Urinary bladder (tissue), 4 donors: ENCODE data around the gene PARP12. TPM values are rescaled to one million over a fixed set of nuclear protein-coding genes. Genes with fewer than 3 reads are reported as not detected.

Experiments used
- DNase-seq: peaks from one replicate; pipeline ENCODE4 v3.0.0-alpha.2; 2015; ENCODE audit errors: extremely low spot score
- H3K27ac ChIP-seq: one replicate; pipeline ENCODE4 v1.5.1; 2013; ENCODE audit warnings: low read depth, mild to moderate bottlenecking, moderate library complexity
- H3K36me3 ChIP-seq: one replicate; pipeline ENCODE4 v1.6.1; 2013; ENCODE audit warnings: mild to moderate bottlenecking, moderate library complexity; ENCODE audit not compliant: insufficient read depth
- H3K4me1 ChIP-seq: one replicate; pipeline ENCODE4 v1.6.1; 2013; ENCODE audit warnings: mild to moderate bottlenecking, moderate library complexity; ENCODE audit not compliant: insufficient read depth
- H3K4me3 ChIP-seq: one replicate; pipeline ENCODE4 v1.5.1; 2013; ENCODE audit warnings: low read depth, low read length
- WGBS: extraction: QIAGEN DNeasy Blood & Tissue Kit; methylation state at CpG from one replicate; pipeline ENCODE4 v1.1.7; 2013; 5-methylcytosine and 5-hydroxymethylcytosine counted together
- polyA plus RNA-seq: library from polyadenylated mRNA; stranded (reverse); fragments of 200-250 nt; gene quantifications from one replicate; pipeline ENCODE4 v1.2.3, GENCODE V29; 2013
- total RNA-seq: library from RNA; depleted of rRNA; stranded (reverse); fragments of >200 nt; gene quantifications from one replicate; pipeline ENCODE4 v1.2.3, GENCODE V29; 2014
- donor health status: healthy with polysubstance abuse.
- donor health status: healthy.

Gene PARP12
- total and polyA plus RNA-seq, 2 donors: 13.4 to 33.0 TPM

DNA sequence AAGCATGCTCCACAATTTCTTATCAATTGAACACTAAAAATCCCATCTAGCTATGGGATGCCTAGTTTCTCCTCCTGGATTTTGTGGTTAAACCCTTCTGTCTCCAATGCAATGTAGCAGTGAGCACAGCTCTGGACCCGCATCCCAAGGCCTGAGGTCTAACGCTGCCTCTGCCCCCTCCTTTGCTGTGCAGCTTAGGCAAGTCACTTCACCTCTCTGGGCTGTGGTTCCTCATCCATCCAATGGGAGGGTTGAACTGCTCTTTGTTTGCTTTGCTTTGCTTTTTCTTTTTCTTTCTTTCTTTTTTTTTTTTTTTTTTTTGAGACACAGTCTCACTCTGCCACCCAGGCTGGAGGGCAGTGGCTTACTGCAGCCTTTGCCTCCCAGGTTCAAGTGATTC lies 69.2 kb downstream of the PARP12 start:
- DNase-seq: no peak
- Histone ChIP-seq H3K36me3 (no peaks in the 10 kb centered on the region), H3K27ac (no peak overlapping the region), H3K4me3 (no peak overlapping the region), H3K4me1 (no peaks in the 10 kb centered on the region)
- WGBS: 99% methylated on average over 2 of the region's 2 CpGs

DNA sequence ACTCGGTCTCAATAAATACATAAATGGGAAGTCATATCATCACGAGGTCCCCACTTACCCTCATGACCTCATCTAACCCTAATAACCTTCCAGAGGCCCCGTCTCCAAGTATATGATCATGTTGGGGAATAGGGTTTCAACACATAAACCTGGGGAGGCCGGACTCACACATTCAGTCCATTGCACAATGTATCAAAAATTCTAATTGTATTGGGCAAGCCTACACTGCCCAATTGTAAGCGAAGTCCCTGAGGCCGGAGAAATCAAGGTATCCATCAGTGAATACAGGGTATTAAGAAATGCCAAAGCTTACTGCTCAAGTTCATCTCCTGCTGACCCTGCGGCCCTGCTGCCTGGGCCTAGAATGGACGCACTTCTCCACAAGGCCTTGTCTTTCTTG lies 69.6 kb downstream of the PARP12 start:
- H3K27ac ChIP-seq: no peak overlapping the region
- H3K4me1 ChIP-seq: no peaks in the 10 kb centered on the region
- H3K4me3 ChIP-seq: no peak overlapping the region
- no peak for DNase-seq
- 97% methylated on average over 8 of the region's 8 CpGs for WGBS
- no peaks in the 10 kb centered on the region for H3K36me3 ChIP-seq

DNA sequence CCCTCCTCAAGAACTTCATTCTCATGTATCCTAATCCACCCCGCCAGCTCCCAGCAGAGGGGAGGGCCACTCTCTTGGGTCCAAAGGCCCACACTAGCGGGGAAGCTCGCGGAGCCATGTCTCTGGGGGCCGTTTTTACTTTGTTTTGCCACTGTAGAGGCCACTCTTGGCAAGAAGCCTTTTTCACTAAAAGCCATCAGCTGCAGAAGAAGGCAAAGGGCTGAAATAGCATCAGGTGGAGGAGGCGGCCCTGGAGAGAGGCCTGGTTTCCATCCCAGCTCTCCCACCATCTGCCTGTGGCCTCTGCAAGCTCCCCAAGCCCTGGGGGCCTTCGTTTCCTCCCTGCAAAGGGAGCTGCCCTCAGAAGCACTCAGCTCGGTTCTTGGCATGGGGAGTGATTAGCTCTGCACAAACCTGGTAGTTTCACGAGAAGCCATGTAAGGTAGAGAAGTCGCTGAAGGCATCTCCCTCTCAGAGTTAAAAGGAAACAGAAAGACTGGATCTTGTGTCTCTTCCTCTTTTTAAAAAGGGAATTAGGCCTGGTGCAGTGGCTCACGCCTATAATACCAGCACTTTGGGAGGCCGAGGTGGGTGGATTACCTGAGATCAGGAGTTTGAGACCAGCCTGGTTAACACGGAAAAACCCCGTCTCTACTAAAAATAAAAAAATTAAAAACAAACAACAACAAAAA lies 70.3 kb downstream of the PARP12 start:
- no peak for DNase-seq
- Histone ChIP-seq H3K27ac (no peak overlapping the region), H3K4me1 (no peaks in the 10 kb centered on the region), H3K36me3 (no peaks in the 10 kb centered on the region), H3K4me3 (no peak overlapping the region)
- WGBS: 77% methylated on average over 14 of the region's 14 CpGs

DNA sequence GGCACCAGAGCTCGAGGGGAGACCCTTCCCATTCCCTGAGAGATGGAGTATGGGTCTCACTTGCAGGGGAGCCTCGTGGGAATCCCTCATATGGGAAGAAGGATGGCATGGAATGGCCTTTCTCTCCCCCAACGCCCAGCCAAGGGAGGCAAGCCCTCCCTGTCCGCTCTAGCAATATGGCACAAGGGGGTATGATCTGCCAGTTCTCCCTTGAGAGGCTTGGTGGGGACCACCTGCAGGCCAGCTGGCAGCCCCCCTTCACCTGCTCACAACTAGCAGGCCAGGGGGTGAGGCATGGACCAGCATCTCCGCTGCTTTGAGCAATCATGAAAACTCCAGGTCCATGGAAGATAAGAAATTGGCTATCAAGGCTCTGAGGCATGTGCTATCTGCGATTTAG lies 70.8 kb downstream of the PARP12 start:
- no peaks in the 10 kb centered on the region for H3K4me1 ChIP-seq
- H3K36me3 ChIP-seq: no peaks in the 10 kb centered on the region
- no peak overlapping the region for H3K27ac ChIP-seq
- no peak for DNase-seq
- WGBS: 87% methylated on average over 6 of the region's 6 CpGs
- H3K4me3 ChIP-seq: no peak overlapping the region

DNA sequence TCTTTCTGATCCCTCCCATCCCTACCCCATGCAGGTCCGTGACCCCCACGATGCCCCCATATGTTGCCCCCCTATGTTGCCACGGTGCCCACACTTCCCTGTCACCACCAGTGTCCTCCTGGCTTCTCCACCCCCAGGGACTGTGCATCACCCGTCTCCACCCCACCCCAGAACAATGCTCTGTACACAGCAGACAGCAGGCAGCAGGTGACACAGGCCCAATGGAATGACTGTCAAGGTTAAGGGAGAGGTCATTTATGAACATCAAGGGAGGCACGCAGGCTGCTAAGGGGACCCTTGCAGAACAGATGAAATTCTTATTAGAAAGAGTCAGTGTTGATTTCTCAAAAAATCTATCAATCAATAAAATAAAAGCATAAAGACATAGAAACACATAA lies 71.5 kb downstream of the PARP12 start:
- 92% methylated on average over 5 of the region's 5 CpGs for WGBS
- H3K36me3 ChIP-seq: no peaks in the 10 kb centered on the region
- H3K4me1 ChIP-seq: no peaks in the 10 kb centered on the region
- DNase-seq: no peak
- no peak overlapping the region for H3K4me3 ChIP-seq
- no peak overlapping the region for H3K27ac ChIP-seq

DNA sequence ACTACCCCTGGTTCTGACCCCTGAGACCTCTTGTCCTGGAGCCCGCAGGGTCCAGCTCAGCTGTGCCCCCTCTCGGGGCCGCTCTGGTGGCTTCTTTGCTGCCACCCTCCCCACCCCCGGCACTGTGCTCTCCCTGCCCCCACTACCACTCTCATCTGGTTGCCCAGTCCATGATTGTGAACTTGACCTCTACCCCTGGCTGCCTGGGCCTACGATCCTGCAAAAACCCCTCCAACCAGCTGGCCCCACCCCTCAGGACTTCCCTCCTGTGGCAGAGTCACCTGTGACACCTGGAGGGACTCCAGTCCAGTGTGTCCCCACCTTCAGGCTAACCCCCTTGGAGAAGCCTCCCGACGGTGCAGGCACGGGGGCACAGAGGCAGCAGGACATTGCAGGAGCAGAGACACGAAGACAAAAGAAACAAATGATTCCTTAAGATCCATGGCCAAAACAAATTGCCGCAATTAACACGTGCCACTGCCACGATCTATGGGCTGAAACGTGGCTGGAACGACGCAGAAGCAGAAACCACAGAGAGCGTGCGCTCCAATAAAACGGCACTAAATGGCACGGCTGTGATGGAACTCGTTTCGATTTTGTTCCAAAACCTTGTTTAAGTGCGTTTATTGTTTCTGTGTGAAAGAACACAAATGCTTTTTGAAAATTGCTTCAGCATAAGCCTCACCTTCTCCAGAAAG lies 72.0 kb downstream of the PARP12 start:
- no peak for DNase-seq
- no peaks in the 10 kb centered on the region for H3K4me1 ChIP-seq

DNA sequence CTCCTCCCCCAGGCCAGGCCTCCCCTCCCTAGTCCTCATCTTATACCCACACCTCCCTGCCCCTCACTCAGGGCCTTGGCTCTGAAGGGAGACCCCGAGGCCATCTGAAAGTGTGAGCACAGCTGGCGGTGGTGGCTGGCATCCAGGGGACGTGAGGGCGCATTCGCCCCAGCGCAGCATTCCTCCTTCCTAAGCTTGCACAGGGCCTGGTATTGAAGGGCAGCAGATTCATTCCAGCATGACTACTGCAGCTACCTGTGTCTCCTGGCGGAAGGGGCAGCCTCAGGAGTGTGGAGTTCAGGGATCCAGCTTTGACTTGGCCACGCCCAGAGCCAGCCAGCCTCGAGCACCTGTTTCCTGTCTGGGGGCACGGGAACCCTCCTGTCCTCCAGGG lies 72.6 kb downstream of the PARP12 start:
- no peak overlapping the region for H3K4me3 ChIP-seq
- 93% methylated on average over 10 of the region's 10 CpGs for whole genome bisulfite sequencing
- no peaks in the 10 kb centered on the region for H3K36me3 ChIP-seq
- no peak overlapping the region for H3K27ac ChIP-seq
- no peak for DNase-seq
- no peaks in the 10 kb centered on the region for H3K4me1 ChIP-seq

More for the DNA sequence above, 72.0 kb downstream of the PARP12 start:
- H3K4me3 ChIP-seq: no peak overlapping the region
- H3K27ac ChIP-seq: no peak overlapping the region
- WGBS: 96% methylated on average over 22 of the region's 22 CpGs
- H3K36me3 ChIP-seq: no peaks in the 10 kb centered on the region

DNA sequence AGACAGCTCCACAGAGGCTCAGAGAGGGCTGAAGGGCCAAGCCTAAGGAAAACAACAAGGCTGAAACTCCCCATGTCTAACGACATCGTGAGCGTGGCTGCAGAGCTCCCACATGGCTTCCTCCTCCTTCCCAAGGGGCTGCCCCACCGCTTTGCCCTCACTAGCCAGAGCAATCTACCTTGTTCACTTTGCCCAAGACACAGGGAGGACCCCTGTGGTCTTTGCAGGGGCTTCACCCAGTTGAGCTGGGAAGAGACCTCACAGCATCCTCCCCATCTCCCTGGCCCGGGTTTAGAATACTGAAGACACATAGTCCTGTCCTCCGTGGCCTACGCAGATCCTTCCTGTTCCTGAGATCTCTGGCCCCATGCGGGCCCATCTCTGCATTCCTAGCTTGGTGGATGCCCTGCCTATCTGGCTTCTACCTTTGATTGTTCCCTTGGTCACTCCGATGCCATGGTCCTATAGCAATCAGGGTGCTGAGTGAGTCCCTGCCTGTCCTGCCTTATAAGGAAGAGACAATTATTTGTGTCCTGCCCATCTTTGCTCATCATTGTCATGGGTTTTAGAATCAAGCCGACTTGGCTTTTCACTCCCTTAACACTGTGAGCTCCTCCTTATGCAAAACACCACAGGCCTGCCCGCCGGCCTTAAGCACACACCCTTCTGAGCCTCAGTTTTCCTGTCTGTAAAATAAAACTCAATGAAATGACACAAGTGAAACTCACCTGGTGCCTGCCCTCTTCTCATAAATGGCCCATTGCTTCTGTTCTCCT lies 73.2 kb downstream of the PARP12 start:
- WGBS: 89% methylated on average over 12 of the region's 12 CpGs
- no peak for DNase-seq
- no peaks in the 10 kb centered on the region for H3K4me1 ChIP-seq
- no peak overlapping the region for H3K4me3 ChIP-seq
- no peaks in the 10 kb centered on the region for H3K36me3 ChIP-seq
- no peak overlapping the region for H3K27ac ChIP-seq

DNA sequence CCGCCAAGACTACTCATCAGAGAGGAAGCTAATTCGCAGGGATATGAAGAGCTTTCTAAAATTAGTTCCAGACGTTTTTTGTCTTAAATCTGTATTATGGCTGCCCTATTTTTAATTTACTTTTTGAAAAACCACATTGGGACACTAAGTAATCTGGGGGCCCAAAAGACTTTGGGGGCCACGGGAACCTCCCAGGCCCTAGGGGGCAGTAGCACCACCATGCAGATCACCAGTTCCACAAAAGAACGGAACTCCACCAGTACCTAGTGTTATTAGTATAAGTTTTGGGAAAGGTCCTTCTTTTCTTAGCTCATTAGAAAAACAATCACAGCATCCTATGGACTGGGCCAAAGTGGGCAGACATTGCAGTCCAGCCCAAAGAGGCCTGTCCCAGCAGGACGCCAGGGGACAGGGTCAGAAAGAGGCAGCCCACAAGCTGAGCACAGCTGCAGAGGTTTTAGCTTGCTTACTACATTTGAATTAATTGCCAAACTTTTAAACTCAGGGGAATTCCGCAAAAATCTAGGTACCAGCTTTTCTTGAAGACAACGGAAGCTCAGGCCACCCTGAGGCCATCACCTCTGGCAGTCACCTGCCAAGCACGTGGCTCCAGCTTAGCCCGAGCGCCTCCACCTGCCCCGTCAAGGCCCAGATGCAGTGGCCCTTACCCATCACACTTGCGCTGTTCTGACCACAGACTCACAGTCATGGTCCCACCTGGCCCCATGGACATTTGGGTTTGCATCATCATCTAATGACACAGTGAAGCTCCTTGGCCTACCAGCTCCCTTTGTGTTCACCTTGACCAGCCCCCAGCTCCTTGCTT lies 74.8 kb downstream of the PARP12 start:
- 80% methylated on average over 13 of the region's 13 CpGs for WGBS
- Histone ChIP-seq H3K27ac (no peak overlapping the region), H3K36me3 (no peaks in the 10 kb centered on the region), H3K4me1 (no peaks in the 10 kb centered on the region), H3K4me3 (no peak overlapping the region)
- DNase-seq: no peak

DNA sequence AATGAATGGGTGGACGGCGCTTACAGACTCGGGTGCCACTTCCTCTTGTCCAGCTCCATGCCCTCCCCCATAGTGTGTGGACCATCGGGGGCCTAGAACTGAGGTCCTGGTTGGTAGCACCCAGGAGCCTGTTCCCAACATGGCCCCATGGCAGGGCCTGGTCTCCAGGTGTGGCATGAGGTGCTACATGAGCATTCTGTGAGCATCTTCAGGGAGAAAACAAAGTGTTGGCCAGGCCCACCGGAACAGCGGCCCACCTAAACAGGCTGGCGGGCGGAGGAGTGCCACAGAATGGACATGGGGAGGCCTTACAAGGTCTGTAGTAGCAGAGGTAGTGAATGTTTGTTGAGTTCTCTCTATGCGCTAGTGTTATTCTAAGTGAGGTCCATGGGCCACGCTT lies 76.9 kb downstream of the PARP12 start:
- no peaks in the 10 kb centered on the region for H3K4me1 ChIP-seq
- no peaks in the 10 kb centered on the region for H3K36me3 ChIP-seq
- H3K27ac ChIP-seq: no peak overlapping the region
- H3K4me3 ChIP-seq: no peak overlapping the region
- no peak for DNase-seq
- 97% methylated on average over 10 of the region's 10 CpGs for WGBS

DNA sequence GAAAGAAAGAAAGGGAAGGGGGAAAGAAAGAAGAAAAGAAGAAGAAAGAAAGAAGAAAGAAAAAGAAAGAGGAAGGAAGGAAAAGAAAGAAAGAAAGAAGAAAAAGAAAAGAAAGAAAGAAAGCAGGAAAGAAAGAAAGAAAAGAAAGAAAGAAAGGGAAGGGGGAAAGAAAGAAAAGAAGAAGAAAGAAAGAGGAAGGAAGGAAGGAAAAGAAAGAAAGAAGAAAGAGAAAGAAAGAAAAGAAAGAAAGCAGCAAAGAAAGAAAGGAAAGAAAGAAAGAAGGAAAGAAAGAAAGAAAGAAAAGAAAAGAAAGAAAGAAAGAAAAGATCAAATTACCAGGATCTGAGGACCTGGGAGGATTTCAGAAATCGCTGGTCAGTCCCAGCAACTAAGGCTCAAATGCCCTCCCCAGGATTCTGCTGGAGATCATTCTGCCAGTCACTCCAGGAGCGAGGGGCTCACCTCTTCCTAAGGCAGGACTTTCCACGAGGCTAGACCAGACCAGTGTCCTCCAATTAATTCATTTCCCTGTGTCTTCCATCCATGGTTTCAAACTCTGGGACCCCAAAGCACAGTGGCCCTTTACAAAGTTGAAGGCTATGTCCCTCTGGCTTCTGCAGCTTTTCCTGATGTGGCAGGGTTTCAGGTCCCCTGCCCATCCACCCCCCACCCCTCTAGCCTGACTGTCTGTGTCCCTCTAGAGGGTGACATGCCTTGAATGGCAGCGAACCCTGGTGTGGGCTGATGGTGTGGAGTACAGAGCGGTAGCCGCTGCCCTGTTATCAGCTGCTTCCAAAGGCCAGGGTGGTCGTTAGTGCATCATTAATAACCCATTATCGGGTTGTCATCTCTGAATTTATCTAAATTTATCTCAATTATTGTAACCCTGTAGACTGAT lies 77.9 kb downstream of the PARP12 start:
- WGBS: 78% methylated on average over 8 of the region's 8 CpGs
- no peak for DNase-seq
- H3K4me1 ChIP-seq: no peaks in the 10 kb centered on the region
- no peak overlapping the region for H3K27ac ChIP-seq
- H3K36me3 ChIP-seq: no peaks in the 10 kb centered on the region
- H3K4me3 ChIP-seq: no peak overlapping the region

DNA sequence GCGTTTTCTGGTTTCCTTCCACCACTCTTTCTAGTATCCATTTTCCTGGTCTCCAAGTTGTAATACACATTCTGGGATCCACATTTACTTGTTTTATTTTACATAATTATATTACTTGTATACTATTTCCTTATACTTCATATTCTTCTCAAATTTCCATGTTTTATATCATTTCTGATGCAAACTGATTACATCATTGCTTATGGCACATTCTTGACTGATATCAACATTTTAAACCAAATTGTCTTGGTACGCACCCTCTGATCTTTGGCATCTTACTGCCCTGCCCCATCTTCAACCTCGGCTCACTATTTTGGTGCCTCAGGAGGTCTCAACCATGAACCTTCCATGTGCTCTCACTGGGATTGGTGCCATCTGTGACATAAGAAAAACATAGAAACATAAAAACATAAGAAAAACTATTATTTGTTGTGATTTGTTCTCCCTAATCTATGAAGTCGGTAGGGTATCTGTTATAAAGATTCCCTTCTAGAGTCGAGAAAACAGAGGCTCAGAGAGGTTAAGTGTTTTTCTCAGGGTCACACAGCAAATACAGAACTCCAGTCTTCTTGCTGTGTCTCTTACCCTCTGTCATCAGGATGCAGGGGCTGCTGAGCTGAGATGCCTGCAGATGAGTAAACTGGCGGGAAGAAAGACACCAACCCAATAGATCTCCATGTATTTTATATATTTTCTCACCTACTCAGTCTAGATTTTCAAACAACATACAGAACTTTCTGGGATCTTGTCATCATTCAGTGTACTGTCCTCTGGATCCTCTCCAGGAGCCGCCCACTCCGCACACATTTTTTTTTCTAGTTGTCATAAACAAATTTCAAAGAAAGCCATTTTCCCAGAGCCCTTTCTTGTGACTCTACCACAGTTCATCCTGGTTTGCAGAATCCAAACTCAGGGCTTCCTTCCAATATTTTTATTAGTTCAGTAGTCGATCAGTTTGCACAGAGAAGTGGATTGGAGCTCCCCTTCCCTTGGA lies 79.5 kb downstream of the PARP12 start:
- Histone ChIP-seq H3K27ac (no peak overlapping the region), H3K4me1 (no peaks in the 10 kb centered on the region), H3K36me3 (no peaks in the 10 kb centered on the region), H3K4me3 (no peak overlapping the region)
- WGBS: 77% methylated on average over 9 of the region's 9 CpGs
- no peak for DNase-seq
